WTC11 (cell line): ENCODE data around the gene SPATA19. TPM values are rescaled to one million over a fixed set of nuclear protein-coding genes. Genes with fewer than 3 reads are reported as not detected.

Experiments
- KAT7 ChIP-seq: sonication (generic); formaldehyde crosslinking; IDR thresholded peaks from 2 replicates; pipeline ENCODE4 v1.8.1; 2023; ENCODE audit warnings: missing genetic modification reagents, mild to moderate bottlenecking, borderline replicate concordance
- total RNA-seq: library from RNA; stranded (reverse); gene quantifications from 3 replicates; pipeline ENCODE4 v1.2.3, GENCODE V29; 2021

The SPATA19 gene
- total RNA-seq, 1 experiment from 2014 or later, result not detected

DNA sequence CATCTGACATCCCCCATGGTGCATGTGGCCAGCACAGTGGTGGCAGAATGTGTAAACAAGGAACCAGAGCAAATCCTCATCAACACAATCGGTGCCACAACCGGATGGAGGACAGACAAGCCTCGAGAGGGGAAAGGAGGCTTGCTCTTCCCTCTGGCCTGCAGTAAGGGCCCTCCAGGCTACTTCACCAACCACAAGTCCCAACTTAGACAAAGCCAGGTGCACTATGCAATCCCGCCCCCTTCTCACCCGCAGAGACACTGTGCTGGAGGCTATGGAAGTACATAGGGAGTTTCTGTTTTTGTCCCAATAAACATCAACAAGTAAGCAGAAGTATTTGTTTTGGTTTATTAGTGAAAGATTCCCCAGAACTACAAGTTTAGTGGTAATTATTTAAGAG, 54.3 kb downstream of the SPATA19 start (continued):
- TF ChIP-seq KAT7, result no peak

Other genes starting within 250 kb of the SPATA19 start
- 52.7 to 57.1 TPM (median 55.2 TPM) in 3 replicates for gene IGSF9B, start 111.5 kb upstream of the SPATA19 start, total RNA-seq
- gene JAM3, start 223.6 kb upstream of the SPATA19 start, total RNA-seq, result 32.7 to 34.1 TPM (median 32.9 TPM) in 3 replicates